NCI-H2107 treated with DMSO at 0.1 percent for 48 hours (cell line): ENCODE data around the gene LTF.
"Not testable (repeated sequence)": the region's sequence is repeated elsewhere in the genome, so short reads cannot be mapped to it uniquely, and the experiment has no call there.

Source experiments
- DNase-seq: peaks from one replicate; lab custom pipeline; 2025; ENCODE audit not compliant: unreplicated experiment; lab: John Stamatoyannopoulos, UW

Gene LTF

GRCh38 chr3:46416811-46417510 lies 47.7 kb downstream of the LTF start:
- DNase-seq: peak; percentile 6

GRCh38 chr3:46416125-46416810 lies 48.4 kb downstream of the LTF start:
- peak; percentile 63 for DNase-seq

DNA sequence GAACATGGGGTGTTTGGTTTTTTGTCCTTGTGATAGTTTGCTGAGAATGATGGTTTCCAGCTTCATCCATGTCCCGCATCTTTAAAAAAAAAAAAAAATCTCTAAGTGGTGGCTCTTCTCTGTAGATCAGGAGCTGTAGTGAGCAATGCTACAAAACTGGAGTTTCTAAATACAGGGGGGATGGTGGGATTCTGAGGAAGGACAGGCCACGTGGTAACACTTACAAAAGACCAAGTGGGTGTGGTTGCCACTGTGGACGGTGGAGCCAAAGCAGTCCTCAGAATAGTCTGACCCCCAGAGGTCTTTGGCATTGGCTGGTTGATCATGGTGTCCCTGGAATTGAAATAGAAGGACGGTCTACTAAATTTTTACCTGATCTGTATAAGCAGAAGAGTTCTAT lies 50.0 kb downstream of the LTF start:
- DNase-seq: no peak

DNA sequence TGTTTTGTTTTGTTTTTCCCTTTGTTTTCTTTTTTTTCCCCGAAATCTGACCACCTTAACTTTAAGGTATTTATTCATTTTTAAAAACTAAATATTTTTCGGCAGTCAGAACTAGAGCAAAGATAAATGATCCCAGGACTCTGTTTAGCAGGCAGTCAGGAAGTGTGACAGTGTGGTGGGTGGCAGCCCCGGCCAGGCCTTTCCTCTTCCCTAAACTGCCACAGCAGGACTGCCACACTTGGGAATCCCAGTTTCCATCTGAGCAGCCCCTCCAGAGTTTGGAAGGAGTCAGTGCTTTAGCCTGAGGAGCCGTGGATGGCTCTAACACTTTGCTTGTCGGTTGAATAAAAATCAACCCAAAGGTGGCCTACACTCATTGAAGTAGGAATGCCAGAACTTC lies 50.8 kb downstream of the LTF start:
- no peak for DNase-seq

GRCh38 chr3:46412786-46413298 lies 51.9 kb downstream of the LTF start:
- DNase-seq: no peak

GRCh38 chr3:46411271-46411670 lies 53.4 kb downstream of the LTF start:
- DNase-seq: no peak

GRCh38 chr3:46410669-46411068 lies 54.0 kb downstream of the LTF start:
- no peak for DNase-seq

DNA sequence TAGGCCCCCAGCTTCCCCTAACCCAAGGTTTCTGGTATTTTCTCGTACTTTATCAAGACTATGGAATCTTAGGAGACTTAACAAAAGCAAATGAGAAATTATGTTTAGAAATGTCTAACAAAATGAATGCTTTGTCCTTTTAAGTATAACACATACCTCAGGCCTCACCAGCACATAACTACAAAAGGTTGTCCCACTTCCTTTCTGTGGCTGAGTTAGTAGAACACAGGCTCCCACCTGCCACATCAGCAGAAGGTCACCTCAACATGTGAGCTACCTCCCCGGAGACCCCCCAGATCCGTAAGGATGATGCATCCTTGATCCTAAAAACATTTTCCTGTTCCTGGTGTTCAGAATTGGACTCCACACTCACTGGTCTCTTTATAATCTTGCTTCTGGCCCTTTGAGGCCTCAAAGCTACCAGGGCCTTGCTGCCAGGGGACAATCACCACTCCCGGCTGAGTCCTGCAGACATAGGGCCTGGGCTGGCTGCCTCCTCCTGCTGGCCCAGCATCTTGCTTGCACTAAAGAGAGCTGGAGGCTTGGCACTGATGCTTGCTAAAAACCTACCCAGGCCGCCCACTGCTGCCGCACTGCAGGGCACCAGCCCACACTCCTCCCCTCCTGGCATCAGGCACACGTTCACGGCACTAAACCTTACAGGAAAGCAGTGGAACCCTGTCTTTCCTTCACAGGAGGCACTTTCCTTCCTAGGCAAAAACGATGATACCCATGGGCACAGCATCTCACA lies 54.8 kb downstream of the LTF start:
- no peak for DNase-seq

DNA sequence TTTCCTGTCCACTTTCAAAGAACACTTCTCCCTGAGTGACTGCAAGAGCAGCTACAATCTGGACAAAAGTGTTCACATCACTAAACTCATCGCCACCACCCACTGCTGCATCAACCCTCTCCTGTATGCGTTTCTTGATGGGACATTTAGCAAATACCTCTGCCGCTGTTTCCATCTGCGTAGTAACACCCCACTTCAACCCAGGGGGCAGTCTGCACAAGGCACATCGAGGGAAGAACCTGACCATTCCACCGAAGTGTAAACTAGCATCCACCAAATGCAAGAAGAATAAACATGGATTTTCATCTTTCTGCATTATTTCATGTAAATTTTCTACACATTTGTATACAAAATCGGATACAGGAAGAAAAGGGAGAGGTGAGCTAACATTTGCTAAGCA lies 55.9 kb downstream of the LTF start:
- no peak for DNase-seq

DNA sequence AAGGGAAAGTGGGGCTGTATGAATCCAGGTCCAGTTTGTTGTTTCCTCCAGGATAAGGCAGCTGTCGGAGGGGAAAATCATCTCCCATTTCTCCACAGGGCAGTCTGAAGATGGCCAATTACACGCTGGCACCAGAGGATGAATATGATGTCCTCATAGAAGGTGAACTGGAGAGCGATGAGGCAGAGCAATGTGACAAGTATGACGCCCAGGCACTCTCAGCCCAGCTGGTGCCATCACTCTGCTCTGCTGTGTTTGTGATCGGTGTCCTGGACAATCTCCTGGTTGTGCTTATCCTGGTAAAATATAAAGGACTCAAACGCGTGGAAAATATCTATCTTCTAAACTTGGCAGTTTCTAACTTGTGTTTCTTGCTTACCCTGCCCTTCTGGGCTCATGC lies 56.7 kb downstream of the LTF start:
- DNase-seq: no peak

DNA sequence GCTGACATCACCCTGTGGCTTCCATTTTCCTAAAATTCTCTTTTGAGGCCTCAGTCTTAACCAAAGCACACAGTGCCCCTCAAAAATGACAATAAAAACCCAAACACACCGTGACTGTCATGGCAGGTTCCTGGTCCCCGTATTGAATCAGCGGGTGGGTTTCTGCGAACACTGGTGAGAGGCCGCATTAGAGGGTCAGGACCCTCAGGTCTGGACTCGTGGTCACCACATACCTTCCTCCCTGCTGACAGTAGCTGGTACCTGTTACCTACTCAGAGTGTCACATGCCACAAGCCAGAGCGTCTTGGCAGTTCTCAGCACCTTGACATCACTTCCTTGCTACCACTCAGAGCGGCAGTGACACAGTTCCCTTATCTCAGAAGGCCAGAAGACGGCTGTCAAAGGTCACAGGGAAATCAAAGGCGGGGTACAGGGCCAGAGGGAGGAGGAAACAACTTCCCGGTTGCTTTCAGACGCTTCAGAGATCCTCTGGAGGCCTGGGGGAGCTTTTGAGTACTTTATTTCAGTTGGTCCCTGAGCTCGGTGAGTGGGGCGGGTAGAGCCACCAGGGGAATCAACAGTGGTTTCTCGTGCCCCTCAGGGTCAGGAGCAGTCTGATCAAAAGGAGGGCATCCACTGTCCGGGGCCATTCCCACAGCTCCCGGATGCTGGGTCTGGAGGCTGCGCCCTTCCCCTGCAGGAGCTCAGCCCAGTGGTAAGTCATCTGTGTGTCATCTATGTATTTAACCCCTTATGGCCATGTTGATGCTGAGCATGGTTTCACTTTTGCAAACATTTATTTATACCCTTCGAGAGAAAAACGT lies 57.7 kb downstream of the LTF start, which contains the start of the genes CCR5AS and CCRL2:
Gene CCR5AS, minus strand, starts transcription at position 279 of the 824 bp plus-strand sequence.
Gene CCRL2, plus strand, starts transcription at position 472 of the 824 bp plus-strand sequence. CDS start 821 bp downstream, outside the sequence.
- no peak for DNase-seq

GRCh38 chr3:46406443-46406787 lies 58.3 kb downstream of the LTF start:
- DNase-seq: no peak

DNA sequence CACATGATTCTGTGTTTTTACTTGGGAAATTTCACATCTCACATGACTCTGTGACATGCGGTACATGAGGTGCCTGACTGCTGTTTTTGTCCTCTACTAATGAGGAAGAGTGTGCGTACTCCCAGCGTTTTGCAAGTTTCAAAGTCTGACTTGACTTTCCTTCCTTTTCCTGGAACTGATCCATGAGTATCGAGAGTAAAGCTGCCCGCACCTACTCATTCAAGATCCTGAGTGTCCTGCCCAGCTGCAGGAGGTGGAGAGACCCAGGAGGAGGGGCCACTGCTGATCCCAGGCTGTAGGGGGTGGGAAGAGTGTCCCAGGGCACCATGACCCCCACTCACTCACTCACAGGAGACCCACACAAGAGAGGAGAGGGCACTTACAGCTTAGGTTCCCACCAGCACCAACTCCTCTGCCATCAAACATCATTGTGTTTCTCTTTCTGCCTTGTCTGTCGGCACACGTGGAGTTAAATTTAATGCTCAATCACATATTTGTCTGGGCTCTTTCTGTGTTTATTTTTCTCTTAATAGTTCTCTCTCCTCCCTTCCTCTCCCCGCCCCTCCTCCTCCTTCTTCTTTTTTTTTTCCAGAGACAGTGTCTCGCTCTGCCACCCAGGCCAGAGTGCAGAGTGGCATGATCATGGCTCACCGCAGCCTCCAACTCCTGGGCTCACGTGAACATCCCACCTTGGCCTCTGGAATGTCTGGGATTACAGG lies 59.2 kb downstream of the LTF start:
- DNase-seq: no peak

GRCh38 chr3:46402902-46403301 lies 61.8 kb downstream of the LTF start:
- DNase-seq: not testable (repeated sequence)

- DNase-seq: no peak
These were observed 63.1 kb downstream of the LTF start for GRCh38 chr3:46401579-46401978.

DNA sequence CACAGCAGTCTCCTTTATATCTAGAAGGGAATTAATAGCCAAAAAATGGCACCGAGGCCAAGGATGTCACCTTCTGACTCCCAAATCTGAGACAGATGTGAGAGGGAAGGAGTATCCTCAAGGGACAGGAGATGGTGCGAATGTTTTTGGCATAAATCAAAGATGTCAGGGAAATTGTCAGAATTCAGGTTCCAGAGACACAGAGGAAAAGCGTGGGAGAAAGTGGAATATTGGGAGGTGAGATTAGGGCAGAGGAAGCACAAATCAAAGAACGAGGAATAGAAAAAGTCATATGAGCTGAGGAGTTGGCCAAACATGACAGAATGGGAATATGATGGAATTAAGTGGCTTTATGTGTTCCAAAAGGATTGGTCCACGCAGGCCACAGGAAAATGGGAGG lies 63.9 kb downstream of the LTF start:
- DNase-seq: no peak

GRCh38 chr3:46400000-46400734 lies 64.5 kb downstream of the LTF start:
- no peak for DNase-seq

GRCh38 chr3:46399557-46399956 lies 65.1 kb downstream of the LTF start:
- DNase-seq: no peak

DNA sequence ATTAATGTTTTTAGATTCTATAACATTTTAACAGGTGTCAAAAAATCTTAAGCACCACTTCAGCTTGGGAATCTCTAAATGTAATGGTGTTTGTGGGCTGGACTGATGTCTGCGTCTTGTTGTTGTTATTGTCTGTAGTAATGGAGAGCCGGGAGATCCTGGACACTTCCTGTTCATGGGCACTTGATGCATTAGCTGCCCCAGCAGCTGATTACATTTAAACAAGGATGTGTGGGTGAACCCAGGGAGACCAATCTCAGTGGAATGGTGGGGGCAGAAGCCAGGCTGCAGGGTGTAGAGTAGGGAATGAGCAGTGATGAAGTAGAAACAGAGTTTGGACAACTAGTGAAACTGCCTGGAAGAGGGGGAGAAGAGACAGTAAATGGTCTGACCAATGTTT lies 65.6 kb downstream of the LTF start:
- no peak for DNase-seq
